Activated B cell treated with CpG ODN at 0.5 μM for 24 hours (primary cell): ENCODE results near the gene AARS2. TPM values are rescaled to one million over a fixed set of nuclear protein-coding genes. Genes with fewer than 3 reads are reported as not detected.

Source experiments
- ATAC-seq: fragments of 200-7000 bp; cut with Tn5 transposase; one replicate; pipeline ENCODE4 v1.10.0; 2021; ENCODE audit warnings: low read depth, mild to moderate bottlenecking, moderate library complexity
- CTCF ChIA-PET: fragments of 350-600 bp; sonication (Branson Sonifier 250); formaldehyde crosslinking; loops from one replicate; lab custom pipeline; 2021; ENCODE audit warnings: antibody characterized with exemption; lab: Charles Lee
- POLR2A ChIA-PET: fragments of 350-600 bp; sonication (Branson Sonifier 250); formaldehyde crosslinking; loops from one replicate; lab custom pipeline; 2021; ENCODE audit warnings: antibody characterized with exemption; lab: Charles Lee
- DNase-seq: peaks from one replicate; pipeline ENCODE4 v3.0.0; 2022
- H3K27ac Mint-ChIP-seq: one replicate; pipeline ENCODE4 v1.8.0; 2020; ENCODE audit warnings: mixed read lengths
- H3K27me3 Mint-ChIP-seq: one replicate; pipeline ENCODE4 v1.8.0; 2021; ENCODE audit warnings: mixed read lengths
- H3K36me3 Mint-ChIP-seq: one replicate; pipeline ENCODE4 v1.8.0; 2021; ENCODE audit warnings: low read depth, mixed read lengths
- H3K4me1 Mint-ChIP-seq: one replicate; pipeline ENCODE4 v1.8.0; 2021; ENCODE audit warnings: mixed read lengths
- H3K4me3 Mint-ChIP-seq: one replicate; pipeline ENCODE4 v1.8.0; 2020; ENCODE audit warnings: mild to moderate bottlenecking, mixed read lengths
- H3K9me3 Mint-ChIP-seq: one replicate; pipeline ENCODE4 v1.8.0; 2020; ENCODE audit warnings: mixed read lengths
- CTCF ChIP-seq: fragments of 200-600 bp; IDR thresholded peaks from one replicate; pipeline ENCODE4 v1.8.0; 2022; ENCODE audit warnings: antibody characterized with exemption, mild to moderate bottlenecking
- intact Hi-C: fragments of 100-400 bp; cut with micrococcal nuclease; formaldehyde crosslinking; loops from one replicate; pipeline ENCODE4 v1.15.1; 2024
- total RNA-seq: library from RNA; stranded (reverse); gene quantifications from 2 replicates; pipeline ENCODE4 v1.2.3, GENCODE V29; 2022

Gene AARS2
- total RNA-seq, 1 donor from 2014 or later = 22.4 TPM

- POLR2A ChIA-PET = no interaction called here
- Mint-ChIP-seq H3K4me3 (no peak overlapping the region), H3K27ac (no peak overlapping the region), H3K9me3 (no peaks in the 10 kb centered on the region), H3K4me1 (no peaks in the 10 kb centered on the region), H3K36me3 (no peaks in the 10 kb centered on the region), H3K27me3 (peaks cover 53% of the 10 kb centered on the region)
- intact Hi-C loops = no loop called here
- CTCF ChIA-PET = no interaction called here
- TF ChIP-seq CTCF = no peak
- ATAC-seq (no peak), DNase-seq (no peak)
These were observed 27.4 kb downstream of the AARS2 start for GRCh38 chr6:44285552-44286284.

- Mint-ChIP-seq H3K36me3 (no peaks in the 10 kb centered on the region), H3K9me3 (no peaks in the 10 kb centered on the region), H3K4me1 (no peaks in the 10 kb centered on the region), H3K27me3 (peaks cover 52% of the 10 kb centered on the region), H3K27ac (no peak overlapping the region), H3K4me3 (no peak overlapping the region)
- ChIA-PET POLR2A (no interaction called here), CTCF (no interaction called here)
- DNase-seq (no peak), ATAC-seq (no peak)
- no peak for TF ChIP-seq CTCF
- intact Hi-C loops = no loop called here
These were observed 28.3 kb downstream of the AARS2 start for GRCh38 chr6:44284867-44285266.

- TF ChIP-seq CTCF = no peak
- peaks cover 53% of the 10 kb centered on the region for H3K27me3 Mint-ChIP-seq
- POLR2A ChIA-PET = no interaction called here
- no peak overlapping the region for H3K27ac Mint-ChIP-seq
- CTCF ChIA-PET = no interaction called here
- H3K4me1 Mint-ChIP-seq = no peaks in the 10 kb centered on the region
- no peaks in the 10 kb centered on the region for H3K9me3 Mint-ChIP-seq
- intact Hi-C loops = no loop called here
- H3K4me3 Mint-ChIP-seq = no peak overlapping the region
- ATAC-seq = no peak
- no peak for DNase-seq
- no peaks in the 10 kb centered on the region for H3K36me3 Mint-ChIP-seq
These were observed 29.0 kb downstream of the AARS2 start for GRCh38 chr6:44284121-44284520.

- TF ChIP-seq CTCF = no peak
- POLR2A ChIA-PET = no interaction called here
- Mint-ChIP-seq H3K27ac (no peak overlapping the region), H3K4me1 (no peaks in the 10 kb centered on the region), H3K36me3 (no peaks in the 10 kb centered on the region), H3K4me3 (no peak overlapping the region), H3K9me3 (no peaks in the 10 kb centered on the region), H3K27me3 (peaks cover 51% of the 10 kb centered on the region)
- no peak for ATAC-seq
- DNase-seq = no peak
- CTCF ChIA-PET = no interaction called here
- intact Hi-C loops = no loop called here
These were observed 34.1 kb downstream of the AARS2 start for GRCh38 chr6:44278774-44279697.

GRCh38 chr6:44278315-44278714 lies 34.8 kb downstream of the AARS2 start:
- Mint-ChIP-seq H3K27ac (no peak overlapping the region), H3K36me3 (no peaks in the 10 kb centered on the region), H3K27me3 (peaks cover 49% of the 10 kb centered on the region), H3K4me3 (no peak overlapping the region), H3K4me1 (no peaks in the 10 kb centered on the region), H3K9me3 (no peaks in the 10 kb centered on the region)
- CTCF ChIA-PET = no interaction called here
- DNase-seq (no peak), ATAC-seq (no peak)
- intact Hi-C loops = no loop called here
- TF ChIP-seq CTCF = no peak
- POLR2A ChIA-PET = no interaction called here
